HL-60 (cell line): ENCODE data around the gene RAB40B.
A peak's percentile ranks its signal among the peaks of the same experiment; 100 is the strongest.

ENCODE experiments used
- DNase-seq, 2 experiments: peaks; one replicate each; pipeline ENCODE4 v3.0.0-alpha.2; 2010 to 2020; ENCODE audit warnings: low read depth in 1 of 2, low spot score in 1 of 2
- H3K27ac ChIP-seq: fragments of 250-450 bp; sonication (Bioruptor Pico); replicated peaks from 2 replicates; pipeline ENCODE4 v1.5.1; 2020; ENCODE audit warnings: mild to moderate bottlenecking, moderate library complexity
- H3K27me3 ChIP-seq: fragments of 250-450 bp; sonication (Bioruptor Pico); 2 replicates; pipeline ENCODE4 v1.5.1; 2021; ENCODE audit warnings: mild to moderate bottlenecking, moderate library complexity; ENCODE audit not compliant: insufficient read depth, poor library complexity, severe bottlenecking
- H3K4me3 ChIP-seq: replicated peaks from 2 replicates; pipeline ENCODE4 v1.5.1; 2011; ENCODE audit warnings: mild to moderate bottlenecking, control low read depth, low read length; ENCODE audit not compliant: insufficient read depth
- GABPA ChIP-seq: IDR thresholded peaks from 2 replicates; pipeline ENCODE4 v1.6.1; 2012; ENCODE audit warnings: low read depth
- POLR2AphosphoS5 ChIP-seq: IDR thresholded peaks from 2 replicates; pipeline ENCODE4 v1.6.1; 2012; ENCODE audit warnings: low read depth
- SPI1 ChIP-seq: IDR thresholded peaks from 2 replicates; pipeline ENCODE4 v1.6.1; 2012; ENCODE audit warnings: low read depth, mild to moderate bottlenecking, borderline replicate concordance
- TF ChIP-seq, protein P1 (sequence below): IDR thresholded peaks from one replicate; pipeline ENCODE4 v1.5.1; 2011; ENCODE audit warnings: low read length, control low read depth, inconsistent platforms; ENCODE audit not compliant: insufficient read depth
- TF ChIP-seq, protein P2 (sequence below): IDR thresholded peaks from 2 replicates; pipeline ENCODE4 v1.6.1; 2012; ENCODE audit warnings: low read depth; ENCODE audit not compliant: insufficient replicate concordance

RAB40B gene

DNA sequence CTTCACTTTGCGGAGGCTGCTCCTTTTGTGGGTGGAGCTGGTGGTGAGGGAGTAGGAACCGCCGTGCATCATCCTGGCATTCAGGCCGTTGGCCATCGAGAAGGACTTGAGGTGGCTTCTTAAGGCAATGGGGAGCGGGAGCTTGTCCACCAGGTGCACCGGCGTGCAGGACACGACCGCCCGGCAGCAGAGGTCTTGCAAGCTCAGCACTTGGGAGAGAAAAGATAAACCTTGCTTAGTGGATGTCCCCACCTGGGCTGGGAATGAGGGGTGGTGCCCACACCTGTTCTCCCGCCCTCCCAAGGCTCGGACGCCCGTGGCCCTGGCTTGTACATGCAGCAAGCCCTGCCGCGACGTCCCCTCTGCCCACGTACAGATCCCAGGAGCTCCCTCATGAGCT, 40.6 kb downstream of the RAB40B start:
- Histone ChIP-seq H3K4me3 (no peak overlapping the region), H3K27ac (no peak overlapping the region), H3K27me3 (no peaks in the 10 kb centered on the region)
- no peak for DNase-seq
- TF ChIP-seq SPI1 (no peak), POLR2AphosphoS5 (no peak), GABPA (no peak)
- TF ChIP-seq, protein P1, sequence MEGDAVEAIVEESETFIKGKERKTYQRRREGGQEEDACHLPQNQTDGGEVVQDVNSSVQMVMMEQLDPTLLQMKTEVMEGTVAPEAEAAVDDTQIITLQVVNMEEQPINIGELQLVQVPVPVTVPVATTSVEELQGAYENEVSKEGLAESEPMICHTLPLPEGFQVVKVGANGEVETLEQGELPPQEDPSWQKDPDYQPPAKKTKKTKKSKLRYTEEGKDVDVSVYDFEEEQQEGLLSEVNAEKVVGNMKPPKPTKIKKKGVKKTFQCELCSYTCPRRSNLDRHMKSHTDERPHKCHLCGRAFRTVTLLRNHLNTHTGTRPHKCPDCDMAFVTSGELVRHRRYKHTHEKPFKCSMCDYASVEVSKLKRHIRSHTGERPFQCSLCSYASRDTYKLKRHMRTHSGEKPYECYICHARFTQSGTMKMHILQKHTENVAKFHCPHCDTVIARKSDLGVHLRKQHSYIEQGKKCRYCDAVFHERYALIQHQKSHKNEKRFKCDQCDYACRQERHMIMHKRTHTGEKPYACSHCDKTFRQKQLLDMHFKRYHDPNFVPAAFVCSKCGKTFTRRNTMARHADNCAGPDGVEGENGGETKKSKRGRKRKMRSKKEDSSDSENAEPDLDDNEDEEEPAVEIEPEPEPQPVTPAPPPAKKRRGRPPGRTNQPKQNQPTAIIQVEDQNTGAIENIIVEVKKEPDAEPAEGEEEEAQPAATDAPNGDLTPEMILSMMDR, result no peak
- TF ChIP-seq, protein P2, sequence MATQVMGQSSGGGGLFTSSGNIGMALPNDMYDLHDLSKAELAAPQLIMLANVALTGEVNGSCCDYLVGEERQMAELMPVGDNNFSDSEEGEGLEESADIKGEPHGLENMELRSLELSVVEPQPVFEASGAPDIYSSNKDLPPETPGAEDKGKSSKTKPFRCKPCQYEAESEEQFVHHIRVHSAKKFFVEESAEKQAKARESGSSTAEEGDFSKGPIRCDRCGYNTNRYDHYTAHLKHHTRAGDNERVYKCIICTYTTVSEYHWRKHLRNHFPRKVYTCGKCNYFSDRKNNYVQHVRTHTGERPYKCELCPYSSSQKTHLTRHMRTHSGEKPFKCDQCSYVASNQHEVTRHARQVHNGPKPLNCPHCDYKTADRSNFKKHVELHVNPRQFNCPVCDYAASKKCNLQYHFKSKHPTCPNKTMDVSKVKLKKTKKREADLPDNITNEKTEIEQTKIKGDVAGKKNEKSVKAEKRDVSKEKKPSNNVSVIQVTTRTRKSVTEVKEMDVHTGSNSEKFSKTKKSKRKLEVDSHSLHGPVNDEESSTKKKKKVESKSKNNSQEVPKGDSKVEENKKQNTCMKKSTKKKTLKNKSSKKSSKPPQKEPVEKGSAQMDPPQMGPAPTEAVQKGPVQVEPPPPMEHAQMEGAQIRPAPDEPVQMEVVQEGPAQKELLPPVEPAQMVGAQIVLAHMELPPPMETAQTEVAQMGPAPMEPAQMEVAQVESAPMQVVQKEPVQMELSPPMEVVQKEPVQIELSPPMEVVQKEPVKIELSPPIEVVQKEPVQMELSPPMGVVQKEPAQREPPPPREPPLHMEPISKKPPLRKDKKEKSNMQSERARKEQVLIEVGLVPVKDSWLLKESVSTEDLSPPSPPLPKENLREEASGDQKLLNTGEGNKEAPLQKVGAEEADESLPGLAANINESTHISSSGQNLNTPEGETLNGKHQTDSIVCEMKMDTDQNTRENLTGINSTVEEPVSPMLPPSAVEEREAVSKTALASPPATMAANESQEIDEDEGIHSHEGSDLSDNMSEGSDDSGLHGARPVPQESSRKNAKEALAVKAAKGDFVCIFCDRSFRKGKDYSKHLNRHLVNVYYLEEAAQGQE, result no peak

DNA sequence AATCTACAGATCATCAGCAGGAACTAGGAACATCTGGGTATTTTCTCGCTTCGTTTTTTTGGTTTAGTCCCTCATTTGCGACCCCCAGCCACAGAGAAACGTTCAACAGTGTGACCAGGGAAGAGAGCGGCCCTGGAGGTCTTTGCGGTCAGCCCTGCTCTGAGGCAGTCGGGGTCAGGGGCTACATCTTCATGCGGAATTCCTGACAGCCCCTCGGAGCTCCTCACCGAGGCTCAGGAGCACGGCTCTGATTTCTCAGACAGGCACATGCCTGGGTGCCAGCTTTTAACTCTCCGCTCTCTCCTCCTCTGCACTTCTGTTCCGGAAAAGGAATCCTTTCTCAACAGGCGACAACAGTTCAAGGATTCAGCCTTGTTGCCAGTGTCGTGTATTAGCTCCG, 42.2 kb downstream of the RAB40B start:
- Histone ChIP-seq H3K27me3 (no peaks in the 10 kb centered on the region), H3K27ac (no peak overlapping the region), H3K4me3 (no peak overlapping the region)
- no peak for DNase-seq
- TF ChIP-seq POLR2AphosphoS5 (no peak), GABPA (no peak), SPI1 (no peak)
- TF ChIP-seq, protein P1, result no peak
- TF ChIP-seq, protein P2, result no peak

DNA sequence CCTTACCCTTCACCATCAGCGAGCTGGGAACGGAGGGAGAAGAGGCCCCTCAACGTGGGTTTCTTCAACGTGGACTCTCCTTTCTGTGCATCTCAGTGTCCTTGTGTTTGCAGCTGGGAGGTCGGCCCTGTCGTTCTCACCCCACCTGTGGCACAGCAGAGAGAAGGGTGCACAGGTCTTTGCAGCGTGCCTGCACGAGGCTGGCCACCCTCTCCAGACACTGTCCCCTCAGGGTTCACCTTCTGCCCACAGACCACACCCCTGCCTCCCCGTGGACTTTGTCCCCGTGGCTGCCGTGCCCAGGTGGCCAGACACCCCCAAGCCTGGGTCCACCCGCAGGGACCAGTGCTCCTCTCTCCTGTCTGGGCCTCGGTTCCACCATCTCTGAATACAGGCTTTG, 43.0 kb downstream of the RAB40B start:
- H3K27ac ChIP-seq, result peak overlapping the region; percentile 74
- no peak overlapping the region for H3K4me3 ChIP-seq
- TF ChIP-seq GABPA (no peak), SPI1 (no peak), POLR2AphosphoS5 (no peak)
- TF ChIP-seq, protein P1, result no peak
- TF ChIP-seq, protein P2, result no peak
- no peak for DNase-seq
- H3K27me3 ChIP-seq, result no peaks in the 10 kb centered on the region
